HG02852 (cell line): ENCODE data around the gene KAZALD1.

Source experiments
- ATAC-seq: cut with Tn5 transposase; IDR thresholded peaks from one replicate; pipeline ENCODE4 v1.9.1; 2021; ENCODE audit warnings: mild to moderate bottlenecking, moderate library complexity; ENCODE audit not compliant: unreplicated experiment

KAZALD1 gene

DNA sequence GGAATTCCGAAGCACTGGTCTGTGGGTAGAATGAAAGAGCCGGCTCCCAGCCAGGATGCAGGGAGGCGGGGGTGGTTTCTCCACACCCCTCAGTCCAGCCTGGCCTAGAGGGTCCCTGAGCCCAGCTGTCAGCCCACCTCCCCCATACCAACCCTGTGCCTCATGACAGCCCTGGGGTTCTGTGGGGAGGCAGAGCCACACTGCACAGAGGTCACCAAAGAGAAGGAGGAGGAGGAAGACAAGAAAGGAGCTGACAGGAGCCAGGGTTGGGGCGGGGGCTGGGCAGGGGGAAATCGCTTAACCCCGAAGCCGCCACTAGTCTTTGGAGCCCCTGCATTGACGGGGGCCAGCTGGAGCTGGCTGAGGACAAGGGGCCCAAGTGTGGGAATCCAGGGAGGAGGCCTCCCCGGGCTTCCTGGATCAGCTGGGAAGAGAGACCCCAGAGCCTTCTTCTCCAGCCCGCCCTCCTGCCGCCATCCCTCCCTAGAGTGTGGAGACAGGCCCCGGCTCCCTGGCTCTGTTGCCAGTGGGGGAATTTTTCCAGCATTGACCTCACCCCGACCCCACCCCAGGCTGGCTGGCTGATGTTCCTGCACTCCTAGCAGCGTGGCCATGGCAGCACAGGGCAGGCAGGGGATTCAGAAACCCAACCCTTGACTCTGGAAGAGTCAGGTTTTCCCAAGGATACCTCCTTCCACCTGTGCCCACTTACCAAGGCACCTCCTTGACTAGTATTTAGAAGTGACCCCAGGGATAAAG lies 32.5 kb downstream of the KAZALD1 start:
- no peak for ATAC-seq

DNA sequence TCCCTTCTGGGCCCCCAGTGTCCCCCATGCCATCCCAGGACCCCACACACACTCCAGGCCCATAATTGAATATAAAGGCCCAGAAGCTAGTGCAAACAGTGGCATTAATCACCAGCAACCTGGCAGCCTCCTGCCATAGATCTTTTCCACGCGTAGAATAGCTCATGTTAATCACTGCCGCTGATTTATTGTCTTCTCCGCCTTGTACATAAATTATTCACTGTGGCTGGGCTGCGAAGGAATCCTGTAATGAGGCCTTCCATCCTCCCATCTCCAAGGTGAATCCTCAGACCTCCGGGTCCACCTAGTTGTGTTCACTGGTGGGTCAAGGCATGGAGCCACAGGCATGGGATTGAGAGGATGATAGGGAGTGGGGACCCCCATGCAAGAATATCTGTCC lies 33.2 kb downstream of the KAZALD1 start:
- ATAC-seq: no peak

DNA sequence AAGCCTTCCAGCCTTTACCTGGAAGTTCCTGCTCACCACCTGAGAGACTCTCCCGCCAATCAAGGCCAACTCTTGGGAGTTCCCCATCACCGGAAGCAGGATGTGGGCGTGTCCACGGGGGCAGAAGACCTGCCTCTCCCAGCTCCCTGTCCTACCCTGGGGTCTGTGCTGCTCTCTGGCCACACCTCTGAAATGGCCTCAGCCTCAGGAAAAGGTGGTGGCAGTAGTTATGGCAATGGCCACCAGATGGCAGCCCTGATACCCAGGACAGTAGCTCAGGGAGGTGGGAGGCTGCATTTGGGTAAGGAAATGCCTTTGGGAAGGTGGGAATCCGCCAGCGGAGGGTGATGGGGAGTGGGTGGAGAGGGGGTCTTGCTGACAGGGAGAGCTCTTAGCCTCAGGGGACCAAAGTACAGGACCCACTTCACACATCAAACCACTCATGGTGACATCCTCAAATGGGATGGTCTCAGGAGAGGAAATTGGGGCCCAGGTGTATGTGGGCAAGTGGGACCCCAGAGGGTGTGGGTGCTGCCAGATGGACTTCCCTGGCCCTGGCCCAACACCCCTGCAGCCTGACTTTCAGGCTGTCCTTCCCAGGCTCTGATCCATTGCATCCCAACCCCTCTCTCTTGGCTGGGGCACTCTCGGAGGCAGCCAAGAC lies 33.9 kb downstream of the KAZALD1 start:
- ATAC-seq: peak; percentile 76

DNA sequence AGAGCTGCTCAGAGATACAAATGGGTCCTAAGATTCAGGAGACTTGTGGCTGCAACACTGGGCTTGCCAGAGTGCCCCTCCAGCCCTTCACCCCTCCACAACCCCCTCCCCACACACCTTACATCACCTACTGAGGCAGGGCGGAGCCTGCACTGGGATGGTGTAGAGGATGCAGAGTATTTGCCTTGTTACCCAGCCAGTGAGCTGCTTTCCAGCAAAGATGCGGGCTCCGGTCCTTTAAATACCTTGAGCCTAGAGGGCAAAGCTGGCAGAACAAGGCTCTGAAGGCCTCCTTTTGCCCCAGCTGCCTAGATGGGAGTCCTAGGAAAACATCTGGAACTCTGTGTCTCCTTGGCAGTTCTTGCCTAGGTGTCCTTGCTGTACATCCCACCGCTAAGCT lies 34.6 kb downstream of the KAZALD1 start:
- no peak for ATAC-seq

DNA sequence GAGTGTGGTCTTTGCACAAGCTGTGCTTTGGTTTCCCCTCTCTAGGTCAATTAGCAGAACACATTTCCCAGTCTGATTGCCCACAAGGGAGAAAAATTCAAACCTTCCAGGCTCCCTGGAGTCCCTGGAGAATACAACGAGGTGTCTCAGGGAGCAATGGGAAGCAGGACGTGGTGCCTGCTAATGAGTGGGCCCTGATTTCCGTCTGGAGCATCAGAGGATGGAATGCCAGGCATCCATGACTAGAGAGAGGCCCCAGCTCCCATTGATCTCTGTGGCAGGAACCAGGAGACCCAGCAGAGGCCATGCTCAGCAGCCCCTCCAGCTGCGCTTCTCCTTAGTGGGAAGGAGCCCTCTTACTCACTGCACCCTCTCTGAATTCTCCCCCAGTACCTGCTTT lies 36.1 kb downstream of the KAZALD1 start:
- ATAC-seq: no peak

DNA sequence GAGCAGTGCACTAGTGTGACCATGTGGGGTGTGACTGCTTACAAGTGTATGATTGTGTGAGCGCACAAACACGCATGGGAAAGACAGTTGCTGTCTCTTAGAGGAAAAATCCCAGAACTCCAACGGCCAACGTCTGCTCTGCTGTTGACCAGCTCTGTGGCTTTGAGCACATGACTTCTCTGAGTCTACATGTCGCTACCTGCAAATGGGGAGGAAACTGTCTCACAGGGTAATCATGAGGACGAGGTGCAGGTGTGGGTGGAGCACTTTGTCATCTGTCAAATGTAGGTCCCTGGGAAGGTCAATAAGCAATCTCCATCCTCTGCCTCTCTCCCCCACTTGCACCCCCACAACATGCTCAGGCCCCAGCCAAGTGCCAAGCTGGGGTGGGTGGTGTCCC lies 38.1 kb downstream of the KAZALD1 start:
- ATAC-seq: no peak

DNA sequence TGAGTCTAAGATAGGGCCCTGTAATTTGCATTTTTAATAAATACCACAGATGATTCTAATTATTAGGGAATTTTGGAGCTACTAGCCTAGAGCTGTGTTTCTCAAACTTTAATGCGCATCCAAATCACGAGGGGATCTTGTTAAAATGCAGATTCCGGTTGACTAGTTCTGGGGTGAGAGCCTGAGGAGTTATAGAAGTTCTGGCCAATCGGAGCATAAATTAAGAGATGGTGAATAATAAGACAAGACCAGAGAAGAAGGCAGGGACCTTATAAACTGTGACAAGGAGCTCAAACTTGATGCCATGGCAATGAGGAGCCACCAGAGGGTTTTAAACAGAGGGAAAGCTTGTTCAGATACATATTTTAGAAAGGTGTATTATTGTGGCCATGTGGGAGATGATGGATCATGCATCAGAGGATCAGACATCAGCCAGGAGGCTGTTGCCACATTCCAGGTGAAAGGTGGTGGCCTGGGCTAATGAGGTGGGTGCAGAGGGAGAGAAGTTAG lies 39.6 kb downstream of the KAZALD1 start:
- ATAC-seq: no peak

DNA sequence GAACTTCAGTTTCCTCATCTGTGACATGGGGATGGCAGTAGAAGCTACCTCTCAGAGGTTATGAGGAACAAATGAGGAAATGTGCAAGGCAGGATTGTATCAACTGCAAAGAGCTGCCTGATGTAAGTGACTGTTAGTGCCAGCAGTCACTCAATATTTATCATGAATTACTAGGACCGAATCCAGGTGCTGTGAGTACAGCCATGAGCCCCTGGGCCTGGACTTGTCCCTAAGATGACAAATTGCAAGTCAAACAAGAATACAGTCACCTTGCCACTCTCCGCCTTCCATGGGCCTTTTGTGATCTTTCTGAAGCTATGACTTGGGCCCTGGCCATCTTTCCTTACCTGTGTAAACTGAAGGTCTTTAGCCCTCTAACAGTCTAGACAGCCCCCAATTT lies 41.6 kb downstream of the KAZALD1 start:
- ATAC-seq: no peak

DNA sequence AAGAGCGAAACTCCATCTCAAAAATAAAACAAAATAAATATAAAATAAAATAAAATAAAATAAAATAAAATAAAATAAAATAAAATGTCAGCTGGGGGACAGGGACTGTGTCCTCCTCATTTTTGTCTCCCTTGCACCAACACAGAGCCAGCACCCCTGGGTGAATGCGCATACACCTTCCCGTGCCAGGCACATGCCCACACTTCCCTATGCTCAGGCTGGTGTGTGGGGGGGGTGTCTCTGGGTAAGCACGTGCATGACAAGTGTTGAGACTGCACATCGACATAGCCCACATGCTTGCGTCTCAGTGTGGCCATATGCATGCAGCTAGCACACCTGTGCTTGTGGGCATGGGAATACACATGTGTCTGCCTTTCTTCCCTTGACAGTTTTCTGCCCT lies 44.6 kb downstream of the KAZALD1 start:
- ATAC-seq: no peak

DNA sequence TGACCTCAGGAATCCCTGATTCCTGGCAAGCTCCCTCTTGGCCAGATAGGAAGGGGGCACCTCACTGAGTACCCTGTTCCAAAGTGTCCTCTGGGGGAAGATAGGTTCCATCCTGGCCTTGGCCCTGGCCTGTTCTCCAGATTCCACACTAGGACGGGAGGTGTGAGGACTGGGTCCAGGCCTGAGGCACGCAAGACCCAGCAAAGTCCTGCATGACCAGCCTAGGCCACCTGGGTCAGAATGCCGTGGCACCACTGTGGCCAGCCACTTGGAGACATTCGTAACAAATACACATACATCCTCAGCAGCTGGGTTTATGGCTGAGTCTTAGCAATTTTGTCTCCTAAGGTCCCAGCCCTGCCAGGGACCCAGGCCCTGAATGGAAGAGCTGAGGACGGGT lies 46.0 kb downstream of the KAZALD1 start:
- ATAC-seq: no peak

DNA sequence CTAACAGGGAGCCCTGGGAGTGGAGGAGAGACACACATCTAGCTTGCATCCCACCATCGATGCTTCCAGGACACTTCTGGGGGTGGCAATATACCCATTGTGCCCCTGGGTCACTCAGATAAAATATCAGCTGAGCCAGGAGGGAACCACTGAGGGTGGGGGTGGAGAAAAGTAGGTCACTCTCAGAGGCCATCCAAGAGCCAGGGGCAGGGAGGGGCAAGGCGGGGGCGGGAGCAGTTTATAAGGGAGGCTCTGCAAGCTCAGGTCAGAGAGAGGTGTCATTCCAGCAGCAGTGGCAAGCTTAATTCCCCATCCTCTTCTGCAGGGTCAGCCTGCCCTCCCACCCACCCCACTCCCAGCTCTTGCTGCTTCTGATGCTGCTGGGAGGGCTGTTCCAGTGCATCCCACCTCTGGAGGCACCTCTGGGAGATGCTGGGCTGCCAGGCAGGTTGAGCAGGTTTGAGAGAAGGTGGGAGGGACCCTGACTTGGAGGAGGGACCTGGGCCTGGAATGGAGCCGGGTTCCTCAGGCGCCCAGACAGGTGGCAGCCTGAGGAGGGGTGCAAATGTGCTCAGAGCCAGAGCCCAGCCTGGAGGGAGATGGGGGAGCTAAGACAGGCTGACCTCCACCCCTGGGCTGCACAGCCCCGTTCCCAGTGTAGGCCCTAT lies 49.2 kb downstream of the KAZALD1 start:
- ATAC-seq: no peak

DNA sequence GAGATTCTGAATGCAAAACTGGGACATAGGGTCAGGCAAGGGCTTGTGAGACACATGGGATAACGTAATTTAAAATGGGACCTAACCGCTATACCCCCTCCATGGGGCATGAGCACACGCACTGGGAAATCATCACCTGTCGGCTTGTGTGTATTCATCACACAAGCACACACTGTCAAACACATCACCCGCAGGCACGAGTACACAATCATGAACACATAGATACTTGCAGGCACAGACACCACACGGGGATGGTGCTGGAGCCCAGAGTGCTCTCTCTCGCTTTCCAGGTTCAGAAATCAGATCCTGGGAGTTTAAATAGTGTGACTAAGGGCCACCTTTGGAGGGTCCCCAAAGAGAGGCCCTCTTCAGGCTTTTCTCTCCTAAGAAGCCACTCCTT lies 49.8 kb downstream of the KAZALD1 start:
- no peak for ATAC-seq

DNA sequence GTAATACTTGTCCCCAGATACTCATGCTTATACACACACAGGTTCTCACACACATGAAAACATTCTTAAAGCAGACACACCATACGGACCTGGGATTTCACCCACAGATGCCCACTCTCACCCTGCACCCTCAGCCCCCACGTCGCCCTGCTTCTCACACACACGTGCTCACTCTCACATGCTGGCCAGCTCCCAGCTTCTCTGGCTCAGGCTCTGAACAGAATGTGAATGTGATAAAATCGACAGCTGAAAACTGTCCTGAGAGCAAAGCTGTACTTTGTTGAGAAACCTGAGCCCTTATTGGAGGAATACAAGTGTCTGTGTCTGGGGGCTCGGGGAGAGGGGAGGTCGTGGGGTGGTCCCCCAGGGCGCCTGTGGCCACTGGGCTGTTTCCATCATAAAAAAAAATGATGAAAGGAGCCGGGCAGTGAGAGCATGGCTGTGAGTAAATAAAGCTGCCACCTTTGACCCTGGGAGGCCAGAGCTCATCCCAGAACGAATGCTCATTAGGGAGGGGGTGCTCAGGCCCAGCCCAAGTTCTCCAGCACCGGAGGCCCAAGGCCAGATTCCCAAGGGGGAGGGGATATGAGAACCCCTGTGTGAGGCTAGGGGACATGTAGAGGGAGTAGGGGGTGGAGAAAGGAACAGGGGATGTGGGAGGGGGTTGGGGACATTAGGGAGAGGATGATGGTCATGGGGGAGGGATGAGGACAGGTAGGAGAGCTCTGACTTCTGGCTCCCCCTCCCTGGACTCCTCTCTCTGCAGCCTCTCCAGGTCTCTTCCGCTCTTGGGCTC lies 51.2 kb downstream of the KAZALD1 start:
- ATAC-seq: no peak

DNA sequence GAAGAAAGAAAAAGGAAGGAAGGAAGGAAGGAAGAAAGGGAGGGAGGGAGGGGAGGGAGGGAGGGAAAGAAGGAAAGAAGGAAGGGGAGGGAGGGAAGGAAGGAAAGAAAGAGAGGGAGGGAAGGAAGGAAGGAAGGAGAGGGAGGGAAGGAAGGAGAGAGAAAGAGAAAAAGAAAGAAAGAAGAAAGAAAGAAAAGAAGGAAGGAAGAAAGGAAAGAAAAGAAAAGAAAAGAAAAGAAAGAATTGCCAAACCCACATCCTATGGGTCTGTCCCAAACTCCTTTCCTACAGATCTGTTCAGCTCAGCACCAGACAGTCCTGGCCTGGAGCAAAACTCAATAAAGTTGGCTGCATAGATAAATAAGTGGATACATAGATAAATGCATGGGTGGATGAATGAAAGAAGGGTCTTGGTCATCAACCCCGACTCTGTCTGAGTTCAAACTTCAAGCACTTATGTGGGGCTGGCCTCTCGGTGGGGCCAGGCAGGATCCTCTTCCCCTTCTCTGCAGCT lies 52.2 kb downstream of the KAZALD1 start:
- ATAC-seq: no peak

DNA sequence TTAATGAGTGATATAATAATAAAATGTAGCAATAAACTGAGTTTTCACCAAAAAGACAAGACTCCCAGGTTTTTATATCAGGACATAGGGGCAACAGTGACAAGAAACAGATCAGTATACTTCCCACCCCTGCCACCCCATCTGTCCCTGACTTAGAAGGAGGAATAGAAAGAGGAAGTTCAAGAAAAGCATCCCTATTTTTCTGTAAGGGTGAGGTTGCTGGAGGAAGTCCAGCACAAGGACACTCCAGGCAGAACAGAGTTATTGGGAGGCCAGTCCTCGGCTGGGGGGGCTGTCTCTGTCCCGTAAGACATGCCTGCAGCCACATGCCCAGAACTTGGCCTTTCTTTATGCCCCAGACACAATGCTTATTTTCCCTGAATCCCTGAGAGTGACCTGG lies 52.9 kb downstream of the KAZALD1 start:
- ATAC-seq: no peak
